Stimulated activated naive CD8-positive, alpha-beta T cell treated with anti-CD3 and anti-CD28 coated beads, Interleukin-15, Interleukin-2, amounts not matched to agents 100 ng/mL and 50 ng/mL, for 24 hours (primary cell): ENCODE data around the gene BLOC1S1.

ENCODE experiments used
- H3K27ac Mint-ChIP-seq: one replicate; pipeline ENCODE4 v1.8.0; 2021; ENCODE audit warnings: mild to moderate bottlenecking, mixed read lengths
- H3K27me3 Mint-ChIP-seq: one replicate; pipeline ENCODE4 v1.8.0; 2021; ENCODE audit warnings: mixed read lengths
- H3K36me3 Mint-ChIP-seq: one replicate; pipeline ENCODE4 v1.8.0; 2021; ENCODE audit warnings: low read depth, mixed read lengths
- H3K4me1 Mint-ChIP-seq: one replicate; pipeline ENCODE4 v1.8.0; 2021; ENCODE audit warnings: low read depth, mixed read lengths
- H3K4me3 Mint-ChIP-seq: one replicate; pipeline ENCODE4 v1.8.0; 2021; ENCODE audit warnings: mild to moderate bottlenecking, mixed read lengths
- H3K9me3 Mint-ChIP-seq: one replicate; pipeline ENCODE4 v1.8.0; 2021; ENCODE audit warnings: mixed read lengths

The BLOC1S1 gene

GRCh38 chr12:55700255-55701018 lies 15.4 kb upstream of the BLOC1S1 start:
- Mint-ChIP-seq H3K4me3 (no peak overlapping the region), H3K27ac (no peak overlapping the region), H3K4me1 (no peaks in the 10 kb centered on the region), H3K9me3 (no peaks in the 10 kb centered on the region), H3K36me3 (no peaks in the 10 kb centered on the region), H3K27me3 (no peaks in the 10 kb centered on the region)

- Mint-ChIP-seq H3K4me3 (no peak overlapping the region), H3K27me3 (peaks cover 17% of the 10 kb centered on the region), H3K9me3 (no peaks in the 10 kb centered on the region)
Measured at GRCh38 chr12:55702861-55703260, 13.0 kb upstream of the BLOC1S1 start.

GRCh38 chr12:55703288-55703687 lies 12.6 kb upstream of the BLOC1S1 start:
- Mint-ChIP-seq H3K4me3 (no peak overlapping the region), H3K27ac (no peak overlapping the region), H3K36me3 (no peaks in the 10 kb centered on the region), H3K4me1 (peaks cover 8% of the 10 kb centered on the region), H3K9me3 (no peaks in the 10 kb centered on the region), H3K27me3 (peaks cover 20% of the 10 kb centered on the region)

More at GRCh38 chr12:55702861-55703260, 13.0 kb upstream of the BLOC1S1 start:
- no peak overlapping the region for H3K27ac Mint-ChIP-seq
- peaks cover 5% of the 10 kb centered on the region for H3K4me1 Mint-ChIP-seq
- H3K36me3 Mint-ChIP-seq, result no peaks in the 10 kb centered on the region

- Mint-ChIP-seq H3K9me3 (no peaks in the 10 kb centered on the region), H3K4me1 (peaks cover 16% of the 10 kb centered on the region), H3K36me3 (no peaks in the 10 kb centered on the region), H3K27ac (no peak overlapping the region), H3K4me3 (no peak overlapping the region), H3K27me3 (peaks cover 28% of the 10 kb centered on the region)
Measured at GRCh38 chr12:55703901-55704761, 11.7 kb upstream of the BLOC1S1 start.

GRCh38 chr12:55704824-55705718 lies 10.8 kb upstream of the BLOC1S1 start:
- Mint-ChIP-seq H3K36me3 (no peaks in the 10 kb centered on the region), H3K27me3 (peaks cover 37% of the 10 kb centered on the region), H3K27ac (no peak overlapping the region), H3K4me1 (peaks cover 18% of the 10 kb centered on the region), H3K4me3 (no peak overlapping the region), H3K9me3 (no peaks in the 10 kb centered on the region)

GRCh38 chr12:55705782-55706402 lies 10.0 kb upstream of the BLOC1S1 start:
- no peak overlapping the region for H3K27ac Mint-ChIP-seq
- peaks cover 18% of the 10 kb centered on the region for H3K4me1 Mint-ChIP-seq
- H3K4me3 Mint-ChIP-seq, result no peak overlapping the region
- H3K9me3 Mint-ChIP-seq, result no peaks in the 10 kb centered on the region
- H3K27me3 Mint-ChIP-seq, result peaks cover 37% of the 10 kb centered on the region
- no peaks in the 10 kb centered on the region for H3K36me3 Mint-ChIP-seq

- Mint-ChIP-seq H3K4me1 (peaks cover 18% of the 10 kb centered on the region), H3K9me3 (no peaks in the 10 kb centered on the region), H3K27ac (no peak overlapping the region), H3K36me3 (no peaks in the 10 kb centered on the region), H3K4me3 (peak overlapping the region; percentile 32), H3K27me3 (peaks cover 37% of the 10 kb centered on the region)
Measured at GRCh38 chr12:55706568-55707218, 9.2 kb upstream of the BLOC1S1 start.

GRCh38 chr12:55707219-55707671 lies 8.6 kb upstream of the BLOC1S1 start:
- peak overlapping the region; percentile 32 for H3K4me3 Mint-ChIP-seq

GRCh38 chr12:55707841-55708694 lies 7.8 kb upstream of the BLOC1S1 start, which contains the start of gene ITGA7:
Gene ITGA7, minus strand, starts transcription at chr12:55707904. Its CDS starts 222 bp downstream, at chr12:55707682.
- Mint-ChIP-seq H3K4me1 (peaks cover 18% of the 10 kb centered on the region), H3K4me3 (peak within 1 kb of the TSS; percentile 74), H3K36me3 (no peaks in the 10 kb centered on the region), H3K27ac (no peak within 1 kb of the TSS), H3K27me3 (peaks cover 37% of the 10 kb centered on the region), H3K9me3 (no peaks in the 10 kb centered on the region)

More at GRCh38 chr12:55707219-55707671, 8.6 kb upstream of the BLOC1S1 start:
- Mint-ChIP-seq H3K36me3 (no peaks in the 10 kb centered on the region), H3K9me3 (no peaks in the 10 kb centered on the region), H3K27ac (no peak overlapping the region), H3K27me3 (peaks cover 37% of the 10 kb centered on the region), H3K4me1 (peaks cover 18% of the 10 kb centered on the region)

- Mint-ChIP-seq H3K4me1 (peaks cover 18% of the 10 kb centered on the region), H3K36me3 (no peaks in the 10 kb centered on the region), H3K27me3 (peaks cover 37% of the 10 kb centered on the region), H3K4me3 (peak overlapping the region; percentile 74), H3K27ac (no peak overlapping the region), H3K9me3 (no peaks in the 10 kb centered on the region)
Measured at GRCh38 chr12:55708695-55709233, 7.1 kb upstream of the BLOC1S1 start.

- H3K4me1 Mint-ChIP-seq, result peaks cover 35% of the 10 kb centered on the region
- peaks cover 24% of the 10 kb centered on the region for H3K27me3 Mint-ChIP-seq
- no peak overlapping the region for H3K27ac Mint-ChIP-seq
- peaks cover 4% of the 10 kb centered on the region for H3K36me3 Mint-ChIP-seq
- no peaks in the 10 kb centered on the region for H3K9me3 Mint-ChIP-seq
- H3K4me3 Mint-ChIP-seq, result no peak overlapping the region
Measured at GRCh38 chr12:55711786-55712553, 3.9 kb upstream of the BLOC1S1 start.

GRCh38 chr12:55712700-55713415 lies 3.0 kb upstream of the BLOC1S1 start:
- no peak overlapping the region for H3K4me3 Mint-ChIP-seq
- no peaks in the 10 kb centered on the region for H3K9me3 Mint-ChIP-seq
- peaks cover 4% of the 10 kb centered on the region for H3K36me3 Mint-ChIP-seq
- peaks cover 19% of the 10 kb centered on the region for H3K27me3 Mint-ChIP-seq
- peaks cover 40% of the 10 kb centered on the region for H3K4me1 Mint-ChIP-seq
- no peak overlapping the region for H3K27ac Mint-ChIP-seq
